ENCODE measurements around the gene AIG1. TPM values are rescaled to one million over a fixed set of nuclear protein-coding genes. Genes with fewer than 3 reads are reported as not detected.

AIG1 gene
- total and polyA plus RNA-seq, 2 of the 13 experiments (the other 11 are each of a cell fraction or from before 2014, with no cell fraction given) = 115 to 197 TPM

- TF ChIP-seq ZNF230 (CRISPR knock-in tag; IDR thresholded peaks at IDR 0.05) (no peak), ZNF263 (CRISPR knock-in tag; IDR thresholded peaks at IDR 0.05) (no peak), NR2F6 (IDR thresholded peaks at IDR 0.05) (no peak), NR2F6 (CRISPR knock-in tag; IDR thresholded peaks at IDR 0.05) (no peak), ARID5B (CRISPR knock-in tag; IDR thresholded peaks at IDR 0.05) (no peak), MATR3 (CRISPR knock-in tag; IDR thresholded peaks at IDR 0.05) (no peak), ZNF597 (CRISPR knock-in tag; IDR thresholded peaks at IDR 0.05) (no peak), ZNF670 (CRISPR knock-in tag; IDR thresholded peaks at IDR 0.05; ENCODE audit: borderline replicate concordance) (no peak)
These were observed 275.9 kb downstream of the AIG1 start (continued) for GRCh38 chr6:143336446-143337152.

Data from HepG2 (cell line).